ENCODE measurements around the gene ZNF827.

ZNF827 gene

DNA sequence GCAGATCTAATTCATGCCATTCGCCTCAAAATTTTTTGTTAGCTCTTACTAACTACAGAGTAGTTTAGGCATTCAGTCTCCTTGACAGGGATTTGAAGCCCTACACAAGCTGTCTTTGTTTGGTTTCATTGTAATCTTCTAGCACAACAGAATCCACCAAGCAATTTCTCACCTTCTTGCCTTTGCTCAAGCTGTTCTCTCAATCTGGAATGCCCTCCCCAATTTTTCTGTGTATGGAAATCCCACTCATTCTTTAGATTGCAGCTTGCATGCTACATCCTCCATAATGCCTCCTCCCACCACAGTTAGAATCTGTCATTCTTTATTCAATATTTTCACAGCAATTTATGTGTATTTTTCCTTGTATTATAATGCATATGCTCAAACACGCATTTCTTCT, 195.0 kb downstream of the ZNF827 start:
- DNase-seq = no peak

GRCh38 chr4:145740806-145741205, 197.8 kb downstream of the ZNF827 start:
- DNase-seq = no peak

GRCh38 chr4:145739845-145740244, 198.8 kb downstream of the ZNF827 start:
- DNase-seq = no peak

GRCh38 chr4:145736241-145736831, 202.3 kb downstream of the ZNF827 start:
- DNase-seq = no peak

- no peak for DNase-seq
Measured at GRCh38 chr4:145735827-145736226, 202.8 kb downstream of the ZNF827 start.

- DNase-seq = no peak
Measured at GRCh38 chr4:145735347-145735675, 203.3 kb downstream of the ZNF827 start.

GRCh38 chr4:145734576-145735346, 203.9 kb downstream of the ZNF827 start:
- no peak for DNase-seq

- no peak for DNase-seq
Measured at GRCh38 chr4:145734031-145734430, 204.6 kb downstream of the ZNF827 start.

- peak; percentile 77 for DNase-seq
Measured at GRCh38 chr4:145732895-145733880, 205.4 kb downstream of the ZNF827 start.

GRCh38 chr4:145732001-145732815, 206.4 kb downstream of the ZNF827 start:
- DNase-seq = no peak

GRCh38 chr4:145731028-145731427, 207.6 kb downstream of the ZNF827 start:
- no peak for DNase-seq

- DNase-seq = no peak
Measured at GRCh38 chr4:145730026-145730425, 208.6 kb downstream of the ZNF827 start.

GRCh38 chr4:145723336-145723735, 215.3 kb downstream of the ZNF827 start:
- DNase-seq = no peak

DNA sequence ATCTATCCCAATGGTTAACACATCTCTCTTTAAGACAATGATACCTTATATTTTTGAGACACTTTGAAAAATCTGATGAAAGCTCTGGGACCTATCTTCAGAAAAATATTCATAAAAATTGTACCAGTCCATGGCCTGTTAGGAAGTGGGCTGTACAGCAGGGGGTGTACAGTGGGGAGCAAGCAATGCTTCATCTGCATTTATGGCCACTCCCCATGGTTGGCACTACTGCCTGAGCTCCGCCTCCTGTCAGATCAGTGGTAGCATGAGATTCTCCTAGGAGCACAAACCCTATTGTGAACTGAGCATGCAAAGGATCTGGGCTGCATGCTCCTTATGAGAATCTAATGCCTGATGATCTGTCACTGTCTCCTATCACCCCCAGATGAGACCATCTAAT, 216.1 kb downstream of the ZNF827 start:
- no peak for DNase-seq

DNA sequence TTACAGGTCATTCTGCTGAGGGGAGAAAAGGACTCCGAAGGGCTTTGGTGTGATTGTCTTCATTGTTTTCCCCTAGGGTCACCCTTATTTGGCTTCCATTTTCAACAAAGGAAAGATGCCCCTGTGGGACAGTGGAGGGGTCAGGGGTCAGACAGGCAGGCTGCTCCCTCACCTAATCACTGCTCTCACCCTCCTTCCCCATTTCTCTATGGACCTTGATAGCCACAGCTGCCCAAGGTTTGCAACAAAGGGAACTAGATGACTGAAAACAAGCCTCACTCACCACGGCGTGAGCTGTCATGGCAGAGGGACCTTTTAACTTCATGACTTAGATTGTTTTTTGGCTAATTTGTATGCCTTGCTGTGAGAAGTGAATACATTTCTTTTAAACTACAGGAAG, 218.0 kb downstream of the ZNF827 start:
- DNase-seq = no peak

DNA sequence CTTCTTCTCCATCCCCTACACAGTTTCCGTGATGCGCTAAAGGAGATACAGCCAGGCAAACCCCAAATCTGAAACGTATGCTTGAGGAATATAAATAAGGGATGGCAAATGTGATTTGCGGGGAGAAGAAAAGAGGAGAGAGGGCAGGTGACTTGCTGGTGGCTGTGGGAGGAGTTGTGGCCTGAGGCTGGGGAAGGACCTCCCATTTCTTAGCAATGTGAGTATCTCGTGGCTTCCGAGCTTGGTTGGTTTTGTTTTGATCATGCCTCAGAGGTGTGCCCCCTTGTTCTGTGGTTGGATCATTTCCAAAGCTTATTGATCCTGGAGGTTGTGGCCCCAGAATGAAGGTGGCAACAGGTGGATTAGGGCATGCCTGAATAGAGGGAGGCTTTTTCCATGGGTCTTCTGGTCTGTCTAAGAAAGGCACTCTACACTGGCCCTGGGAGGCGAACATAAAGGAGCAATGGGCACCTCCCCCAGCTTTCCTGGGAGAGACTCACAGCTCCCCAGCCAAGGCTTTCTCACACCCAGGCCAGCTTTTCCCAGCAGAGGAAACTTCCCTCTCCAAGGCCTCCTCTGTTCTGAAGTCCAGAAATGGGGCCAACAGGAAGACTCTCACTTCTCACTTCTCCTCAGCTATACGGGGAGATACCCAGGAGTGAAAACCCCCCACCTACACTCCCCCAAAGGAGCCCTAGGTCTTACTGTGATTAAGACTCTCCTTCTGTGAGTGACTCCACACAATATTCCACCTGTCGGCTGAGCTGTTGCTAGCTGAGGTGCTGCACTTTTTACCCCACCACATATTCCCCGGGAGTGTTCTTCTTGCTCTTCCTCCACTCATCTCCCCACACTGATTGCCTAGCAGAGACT, 218.6 kb downstream of the ZNF827 start:
- DNase-seq = no peak

DNA sequence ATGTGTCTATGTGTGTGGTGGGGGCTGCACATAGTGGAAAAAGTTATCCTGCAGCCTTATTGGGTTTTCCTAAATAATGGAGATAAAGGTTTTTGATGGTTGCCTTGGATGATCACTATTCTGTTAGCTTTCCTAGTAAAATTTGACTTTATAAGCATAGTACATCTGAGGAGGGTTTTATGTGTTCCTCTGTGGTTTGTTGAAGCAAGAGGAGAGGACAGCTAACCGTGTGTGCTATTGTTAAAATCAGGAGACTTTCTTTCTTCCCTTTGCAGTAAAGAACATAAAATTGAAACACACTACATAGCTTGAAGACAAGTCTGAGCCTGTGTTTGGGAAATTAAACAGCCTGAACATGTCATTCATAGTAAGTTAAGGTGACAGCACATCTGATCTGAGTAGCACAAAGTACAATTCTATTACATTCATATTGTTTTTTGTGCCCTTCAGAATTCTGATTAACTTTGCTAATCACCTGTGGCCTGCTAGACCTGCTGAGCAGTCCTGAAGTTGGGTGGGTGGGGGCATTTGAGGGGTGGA, 221.9 kb downstream of the ZNF827 start:
- DNase-seq = no peak

DNA sequence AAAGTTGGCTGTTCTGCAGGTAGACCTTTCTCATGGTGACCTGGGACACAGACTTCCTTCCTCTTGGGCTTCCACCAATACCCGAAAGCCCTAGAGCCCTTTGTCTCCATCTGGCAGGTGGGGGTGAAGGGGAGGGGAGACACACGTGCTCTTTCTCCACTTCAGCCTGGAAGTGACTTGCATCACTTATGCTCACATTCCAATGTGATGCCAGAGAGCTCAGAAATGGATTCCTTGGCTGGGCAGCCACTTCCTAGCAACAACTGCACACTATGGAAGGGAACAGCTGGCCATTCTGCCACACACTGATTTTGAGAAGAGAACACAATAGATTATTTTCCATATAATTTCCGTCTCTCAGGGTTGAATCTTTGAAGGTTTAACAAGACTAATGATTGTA, 222.4 kb downstream of the ZNF827 start:
- DNase-seq = no peak

- no peak for DNase-seq
Measured at GRCh38 chr4:145709843-145710242, 228.8 kb downstream of the ZNF827 start.

DNA sequence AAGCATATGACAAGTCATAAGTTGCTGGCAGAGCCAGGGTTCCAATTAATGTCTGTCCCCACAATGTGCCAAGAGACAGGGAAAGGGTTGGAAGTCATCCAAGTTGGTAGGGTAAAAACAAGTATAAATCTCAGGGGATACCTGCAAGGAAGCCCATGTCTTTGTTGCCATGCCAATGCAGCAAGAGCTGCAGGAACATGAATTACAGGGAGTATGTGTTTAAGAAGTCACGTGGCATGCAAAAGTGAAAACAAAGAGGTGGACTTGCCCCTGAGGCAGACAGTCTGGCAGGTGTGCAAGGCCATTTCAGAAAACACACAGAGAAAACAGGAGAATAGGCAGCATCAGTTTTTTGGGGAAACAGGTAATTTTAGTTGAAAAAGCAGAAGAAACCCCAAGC, 229.3 kb downstream of the ZNF827 start:
- DNase-seq = no peak

Measured in activated gamma-delta T cell treated with Interleukin-2 at 50 U/mL for 16 hours (primary cell).